Mucosa of descending colon (tissue), 3 donors: ENCODE results near the gene DAPK1. TPM values are rescaled to one million over a fixed set of nuclear protein-coding genes. Genes with fewer than 3 reads are reported as not detected.

Experiments
- ATAC-seq: fragments of 200-7000 bp; cut with Tn5 transposase; one replicate; pipeline ENCODE4 v1.9.1; 2020; ENCODE audit warnings: mild to moderate bottlenecking, moderate library complexity
- DNase-seq, 3 donors: peaks; one replicate each; pipeline ENCODE4 v3.0.0-alpha.2; 2020
- H3K36me3 ChIP-seq: fragments of 200-600 bp; one replicate; pipeline ENCODE4 v1.8.0; 2021; ENCODE audit warnings: low read depth, mild to moderate bottlenecking
- H3K4me1 ChIP-seq: fragments of 200-600 bp; one replicate; pipeline ENCODE4 v1.8.0; 2021; ENCODE audit warnings: low read depth, mild to moderate bottlenecking
- H3K4me3 ChIP-seq: fragments of 200-600 bp; one replicate; pipeline ENCODE4 v1.8.0; 2021; ENCODE audit warnings: mild to moderate bottlenecking
- H3K9me3 ChIP-seq: fragments of 200-600 bp; one replicate; pipeline ENCODE4 v1.8.0; 2021; ENCODE audit warnings: mild to moderate bottlenecking
- CTCF ChIP-seq: fragments of 200-600 bp; IDR thresholded peaks from one replicate; pipeline ENCODE4 v1.8.0; 2022; ENCODE audit warnings: antibody characterized with exemption, mild to moderate bottlenecking
- intact Hi-C, 2 donors: fragments of 100-400 bp; cut with DNase I in 1 of 2; cut with micrococcal nuclease in 1 of 2; formaldehyde crosslinking; loops; one replicate each; pipeline versions ENCODE4 v1.11.0 to v1.11.1; 2022; cut with DNase I, micrococcal nuclease
- total RNA-seq, 3 donors: library from RNA; stranded (reverse); fragmentation: NEBNext Ultra II Directional in 2 of 3; extraction: Animal tissue kit (Norgen Biotek cat#: 25700) in 2 of 3; gene quantifications; one replicate each; pipeline versions ENCODE4 v1.2.1 to v1.2.4, GENCODE V29; 2021 to 2023
- donor health status: DM: no; HTN: no; CAD: no; lungs with moderate emphysema.
- donor health status: DM: no; HTN: no; CAD: no.
- donor health status: DM: no; HTN: yes; CAD: no.

The DAPK1 gene
- total RNA-seq, 3 donors from 2014 or later = 22.2 to 98.7 (median 25.9) TPM

- TF ChIP-seq CTCF = no peak
- intact Hi-C loops = loop anchor here in 1 of 2 donors (10.0 kb wide), 1 partner anchor 373 kb away; no protein-coding TSS in a partner anchor
- ATAC-seq (no peak), DNase-seq (no peak)
- Histone ChIP-seq H3K36me3 (no peaks in the 10 kb centered on the region), H3K4me3 (no peak overlapping the region), H3K9me3 (peaks cover 8% of the 10 kb centered on the region), H3K4me1 (no peaks in the 10 kb centered on the region)
These were observed 173.8 kb downstream of the DAPK1 start for GRCh38 chr9:87671478-87671877.

- DNase-seq = no peak
- Histone ChIP-seq H3K4me1 (no peaks in the 10 kb centered on the region), H3K36me3 (no peaks in the 10 kb centered on the region), H3K9me3 (peaks cover 5% of the 10 kb centered on the region), H3K4me3 (no peak overlapping the region)
- no peak for ATAC-seq
- TF ChIP-seq CTCF = no peak
- intact Hi-C loops = loop anchor here in 1 of 2 donors (10.0 kb wide), 1 partner anchor 373 kb away; no protein-coding TSS in a partner anchor
These were observed 174.3 kb downstream of the DAPK1 start for GRCh38 chr9:87671925-87672324.

GRCh38 chr9:87672586-87672985 is 174.9 kb downstream of the DAPK1 start:
- TF ChIP-seq CTCF = no peak
- no peaks in the 10 kb centered on the region for H3K36me3 ChIP-seq

GRCh38 chr9:87673446-87674120 is 175.9 kb downstream of the DAPK1 start:
- intact Hi-C loops = loop anchor here in 1 of 2 donors (10.0 kb wide), 1 partner anchor 371 kb away; no protein-coding TSS in a partner anchor
- no peak for ATAC-seq

More at GRCh38 chr9:87672586-87672985, 174.9 kb downstream of the DAPK1 start:
- no peak for ATAC-seq
- Histone ChIP-seq H3K4me3 (no peak overlapping the region), H3K4me1 (no peaks in the 10 kb centered on the region), H3K9me3 (no peaks in the 10 kb centered on the region)
- intact Hi-C loops = loop anchor here in 1 of 2 donors (10.0 kb wide), 1 partner anchor 372 kb away; no protein-coding TSS in a partner anchor
- DNase-seq = no peak

GRCh38 chr9:87674565-87675299 is 177.1 kb downstream of the DAPK1 start:
- TF ChIP-seq CTCF = no peak
- ATAC-seq (no peak), DNase-seq (no peak)
- intact Hi-C loops = loop anchor here in 1 of 2 donors (10.0 kb wide), 1 partner anchor 370 kb away; no protein-coding TSS in a partner anchor
- H3K4me3 ChIP-seq = no peak overlapping the region
- H3K9me3 ChIP-seq = no peaks in the 10 kb centered on the region
- no peaks in the 10 kb centered on the region for H3K4me1 ChIP-seq
- no peaks in the 10 kb centered on the region for H3K36me3 ChIP-seq

More at GRCh38 chr9:87673446-87674120, 175.9 kb downstream of the DAPK1 start:
- Histone ChIP-seq H3K36me3 (no peaks in the 10 kb centered on the region), H3K9me3 (no peaks in the 10 kb centered on the region), H3K4me3 (no peak overlapping the region), H3K4me1 (no peaks in the 10 kb centered on the region)
- TF ChIP-seq CTCF = no peak
- no peak for DNase-seq
